ENCODE measurements around the gene TIMP2.

DNA sequence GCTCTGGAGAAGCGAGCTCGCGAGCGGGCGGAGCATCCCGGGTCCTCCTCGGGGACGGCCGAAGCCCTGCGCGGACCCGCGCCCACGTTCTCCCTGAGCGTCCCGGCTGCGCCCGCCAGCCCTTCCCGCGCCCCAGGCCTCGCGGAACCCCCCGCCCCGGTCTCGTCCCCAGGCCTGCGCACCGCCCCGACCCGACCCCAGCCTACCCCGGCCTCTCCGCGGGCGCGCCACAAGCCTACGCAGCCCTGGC, 84.7 kb downstream of the TIMP2 start:
- TF ChIP-seq, protein P1, sequence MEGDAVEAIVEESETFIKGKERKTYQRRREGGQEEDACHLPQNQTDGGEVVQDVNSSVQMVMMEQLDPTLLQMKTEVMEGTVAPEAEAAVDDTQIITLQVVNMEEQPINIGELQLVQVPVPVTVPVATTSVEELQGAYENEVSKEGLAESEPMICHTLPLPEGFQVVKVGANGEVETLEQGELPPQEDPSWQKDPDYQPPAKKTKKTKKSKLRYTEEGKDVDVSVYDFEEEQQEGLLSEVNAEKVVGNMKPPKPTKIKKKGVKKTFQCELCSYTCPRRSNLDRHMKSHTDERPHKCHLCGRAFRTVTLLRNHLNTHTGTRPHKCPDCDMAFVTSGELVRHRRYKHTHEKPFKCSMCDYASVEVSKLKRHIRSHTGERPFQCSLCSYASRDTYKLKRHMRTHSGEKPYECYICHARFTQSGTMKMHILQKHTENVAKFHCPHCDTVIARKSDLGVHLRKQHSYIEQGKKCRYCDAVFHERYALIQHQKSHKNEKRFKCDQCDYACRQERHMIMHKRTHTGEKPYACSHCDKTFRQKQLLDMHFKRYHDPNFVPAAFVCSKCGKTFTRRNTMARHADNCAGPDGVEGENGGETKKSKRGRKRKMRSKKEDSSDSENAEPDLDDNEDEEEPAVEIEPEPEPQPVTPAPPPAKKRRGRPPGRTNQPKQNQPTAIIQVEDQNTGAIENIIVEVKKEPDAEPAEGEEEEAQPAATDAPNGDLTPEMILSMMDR (IDR thresholded peaks at IDR 0.05 in 4 of 5, conservative IDR thresholded peaks at IDR 0.05 in 1 of 5) = no peak
- no peak for TF ChIP-seq POLR2A (IDR thresholded peaks at IDR 0.05)
